ENCODE data around the gene TLR1.

DNA sequence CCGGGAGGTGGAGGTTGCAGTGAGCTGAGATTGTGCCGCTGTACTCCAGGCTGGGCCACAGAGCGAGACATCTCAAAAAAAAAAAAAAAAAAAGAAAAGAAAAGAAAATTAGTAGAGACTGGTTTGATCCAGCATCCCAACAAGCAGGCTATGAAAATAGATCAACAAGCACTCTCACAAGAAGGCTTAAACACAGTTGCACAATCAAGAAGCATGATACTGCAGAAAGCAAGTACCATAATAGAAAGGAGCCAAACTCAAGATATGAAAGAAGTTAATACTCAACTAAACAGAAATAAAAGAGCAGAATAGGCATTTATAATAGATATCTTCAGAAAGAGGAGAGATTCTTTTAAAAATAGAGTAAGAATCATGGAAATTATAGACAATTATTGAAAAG is 41.4 kb upstream of the TLR1 start:
- TF ChIP-seq, protein P1, sequence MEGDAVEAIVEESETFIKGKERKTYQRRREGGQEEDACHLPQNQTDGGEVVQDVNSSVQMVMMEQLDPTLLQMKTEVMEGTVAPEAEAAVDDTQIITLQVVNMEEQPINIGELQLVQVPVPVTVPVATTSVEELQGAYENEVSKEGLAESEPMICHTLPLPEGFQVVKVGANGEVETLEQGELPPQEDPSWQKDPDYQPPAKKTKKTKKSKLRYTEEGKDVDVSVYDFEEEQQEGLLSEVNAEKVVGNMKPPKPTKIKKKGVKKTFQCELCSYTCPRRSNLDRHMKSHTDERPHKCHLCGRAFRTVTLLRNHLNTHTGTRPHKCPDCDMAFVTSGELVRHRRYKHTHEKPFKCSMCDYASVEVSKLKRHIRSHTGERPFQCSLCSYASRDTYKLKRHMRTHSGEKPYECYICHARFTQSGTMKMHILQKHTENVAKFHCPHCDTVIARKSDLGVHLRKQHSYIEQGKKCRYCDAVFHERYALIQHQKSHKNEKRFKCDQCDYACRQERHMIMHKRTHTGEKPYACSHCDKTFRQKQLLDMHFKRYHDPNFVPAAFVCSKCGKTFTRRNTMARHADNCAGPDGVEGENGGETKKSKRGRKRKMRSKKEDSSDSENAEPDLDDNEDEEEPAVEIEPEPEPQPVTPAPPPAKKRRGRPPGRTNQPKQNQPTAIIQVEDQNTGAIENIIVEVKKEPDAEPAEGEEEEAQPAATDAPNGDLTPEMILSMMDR (IDR thresholded peaks at IDR 0.05): no peak
- no peak for TF ChIP-seq POLR2A (IDR thresholded peaks at IDR 0.05)
